ENCODE data around the gene DNAJC21. TPM values are rescaled to one million over a fixed set of nuclear protein-coding genes. Genes with fewer than 3 reads are reported as not detected.
A peak's percentile ranks its signal among the peaks of the same experiment; 100 is the strongest.

The DNAJC21 gene
- total and polyA plus RNA-seq, 2 experiments from 2014 or later = 35.7 to 37.4 TPM

GRCh38 chr5:34897646-34898045 is 31.7 kb upstream of the DNAJC21 start:
- H3K4me1 Mint-ChIP-seq = peaks cover 15% of the 10 kb centered on the region; the same call in 2 of the 3 replicates
- H3K36me3 ChIP-seq (ENCODE audit: insufficient read depth) = no peaks in the 10 kb centered on the region
- no peaks in the 10 kb centered on the region for H4K20me1 ChIP-seq (replicated peaks; ENCODE audit: insufficient read depth)
- H3K4me3 ChIP-seq = no peak overlapping the region
- H3K27me3 ChIP-seq (ENCODE audit: insufficient read depth) = no peaks in the 10 kb centered on the region
- no peak overlapping the region for H3K27ac Mint-ChIP-seq
- no peaks in the 10 kb centered on the region for H3K9me2 ChIP-seq (ENCODE audit: insufficient read depth)
- no peak for DNase-seq (ENCODE audit: low spot score)
- H3K4me2 ChIP-seq = no peak overlapping the region
- peaks cover 18% of the 10 kb centered on the region; the same call in 1 of the 2 replicates for H3K4me1 ChIP-seq (ENCODE audit: insufficient read depth)
- H3K79me2 ChIP-seq (replicated peaks; ENCODE audit: insufficient read depth) = no peaks in the 10 kb centered on the region
- H3K27ac ChIP-seq (ENCODE audit: low read depth) = no peak overlapping the region
- H2AFZ ChIP-seq = no peak overlapping the region
- no peak overlapping the region for H3K4me3 Mint-ChIP-seq
- H3F3A ChIP-seq (replicated peaks; ENCODE audit: low read depth) = 0 out of 2 replicates have a peak, but pooled peaks cover 2% of the 10 kb centered on the region
- H3K36me3 Mint-ChIP-seq (ENCODE audit: low read depth) = peaks cover 5% of the 10 kb centered on the region; the same call in 1 of the 3 replicates
- H3K27me3 Mint-ChIP-seq (ENCODE audit: insufficient read depth, low read depth, poor library complexity) = peaks cover 3% of the 10 kb centered on the region
- TF ChIP-seq ETS1 (IDR thresholded peaks at IDR 0.05) (no peak), ZNF114 (CRISPR knock-in tag; IDR thresholded peaks at IDR 0.05) (no peak), NANOG (IDR thresholded peaks at IDR 0.05; ENCODE audit: borderline replicate concordance) (no peak)
- ATAC-seq = no peak
- no peaks in the 10 kb centered on the region for H3K9me3 Mint-ChIP-seq

DNA sequence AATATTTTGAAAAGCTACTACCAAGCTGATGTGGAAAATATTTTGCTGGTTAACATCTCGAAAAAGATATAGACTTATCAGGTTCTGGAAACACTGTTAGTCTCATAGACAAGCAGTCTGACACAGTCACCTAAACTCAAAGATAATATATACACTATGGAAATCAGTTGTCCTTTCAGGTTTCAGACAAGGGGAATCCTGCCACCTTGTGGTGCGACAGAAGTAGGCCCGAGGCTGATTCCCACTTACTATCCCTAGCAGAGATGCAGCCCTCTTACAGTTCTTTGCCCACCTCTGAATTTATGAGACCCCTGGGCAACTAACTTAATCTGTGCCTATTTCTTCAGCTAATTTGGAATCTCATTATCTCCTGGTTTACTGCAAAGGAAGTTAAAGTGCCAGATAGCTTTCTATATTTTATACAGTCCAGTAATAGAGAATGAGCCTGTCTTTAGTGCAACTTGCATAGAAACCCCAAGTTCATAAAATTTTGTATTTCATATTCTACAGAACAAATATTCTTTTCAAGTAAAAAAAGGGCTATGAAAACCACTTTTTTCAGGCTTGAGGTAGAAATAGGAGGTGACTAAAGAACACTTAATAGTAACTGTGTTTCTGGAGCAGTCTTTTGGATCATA is 31.0 kb upstream of the DNAJC21 start:
- no peak overlapping the region for H3K4me2 ChIP-seq
- no peaks in the 10 kb centered on the region for H3K9me2 ChIP-seq (ENCODE audit: insufficient read depth)
- H2AFZ ChIP-seq = no peak overlapping the region
- H3K36me3 ChIP-seq (ENCODE audit: insufficient read depth) = no peaks in the 10 kb centered on the region
- 0 out of 2 replicates have a peak, but pooled peaks cover 2% of the 10 kb centered on the region for H3F3A ChIP-seq (replicated peaks; ENCODE audit: low read depth)
- peaks cover 3% of the 10 kb centered on the region for H3K27me3 Mint-ChIP-seq (ENCODE audit: insufficient read depth, low read depth, poor library complexity)
- no peak overlapping the region for H3K4me3 Mint-ChIP-seq
- H3K27ac Mint-ChIP-seq = peak overlapping the region; percentile 61
- H3K27ac ChIP-seq (ENCODE audit: low read depth) = peak overlapping the region; percentile 57; the same call in 1 of the 2 replicates
- DNase-seq (ENCODE audit: low spot score) (peak; percentile 84), ATAC-seq (peak; percentile 93)
- no peaks in the 10 kb centered on the region for H3K79me2 ChIP-seq (replicated peaks; ENCODE audit: insufficient read depth)
- TF ChIP-seq CTCF (conservative IDR thresholded peaks at IDR 0.05; ENCODE audit: low read depth in 2 of 2) (peak; percentile 93 to 95), EZH2phosphoT487 (IDR thresholded peaks at IDR 0.05; ENCODE audit: unreplicated experiment) (no peak)
- no peaks in the 10 kb centered on the region for H3K27me3 ChIP-seq (ENCODE audit: insufficient read depth)
- H3K4me1 Mint-ChIP-seq = peaks cover 14% of the 10 kb centered on the region; the same call in 2 of the 3 replicates
- H3K36me3 Mint-ChIP-seq (ENCODE audit: low read depth) = peaks cover 8% of the 10 kb centered on the region
- peaks cover 18% of the 10 kb centered on the region; the same call in 1 of the 2 replicates for H3K4me1 ChIP-seq (ENCODE audit: insufficient read depth)
- no peaks in the 10 kb centered on the region for H3K9me3 Mint-ChIP-seq
- H3K4me3 ChIP-seq = no peak overlapping the region
- no peaks in the 10 kb centered on the region for H4K20me1 ChIP-seq (replicated peaks; ENCODE audit: insufficient read depth)

DNA sequence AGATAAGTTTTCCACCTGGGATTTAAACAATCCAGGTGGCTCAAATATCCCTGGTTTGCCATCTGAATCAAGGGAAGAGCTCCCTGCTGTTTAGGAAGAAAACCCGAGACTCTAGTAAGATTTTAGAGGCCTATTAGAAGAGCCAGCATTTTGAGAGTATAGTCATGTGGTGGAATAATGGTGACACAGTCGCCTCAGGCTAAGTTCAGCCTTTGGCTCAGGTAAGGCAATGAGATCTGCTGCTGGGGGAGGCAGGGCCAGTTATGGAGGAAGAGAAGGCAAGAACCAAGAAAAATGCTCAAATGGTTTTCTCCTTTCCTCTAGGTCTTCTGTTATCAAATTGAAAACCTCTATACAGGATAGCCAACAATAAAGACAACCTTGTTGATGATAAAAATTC is 30.3 kb upstream of the DNAJC21 start:
- Histone ChIP-seq H3K4me2 (no peak overlapping the region), H3K79me2 (replicated peaks; ENCODE audit: insufficient read depth) (no peaks in the 10 kb centered on the region), H3K9me2 (ENCODE audit: insufficient read depth) (no peaks in the 10 kb centered on the region), H3K36me3 (ENCODE audit: insufficient read depth) (no peaks in the 10 kb centered on the region), H2AFZ (no peak overlapping the region), H3K27ac (ENCODE audit: low read depth) (peak overlapping the region; percentile 57; the same call in 1 of the 2 replicates), H3K27me3 (ENCODE audit: insufficient read depth) (no peaks in the 10 kb centered on the region), H3K4me3 (no peak overlapping the region), H4K20me1 (replicated peaks; ENCODE audit: insufficient read depth) (no peaks in the 10 kb centered on the region), H3F3A (replicated peaks; ENCODE audit: low read depth) (0 out of 2 replicates have a peak, but pooled peaks cover 2% of the 10 kb centered on the region), H3K4me1 (ENCODE audit: insufficient read depth) (peaks cover 13% of the 10 kb centered on the region; the same call in 1 of the 2 replicates)
- ATAC-seq (no peak), DNase-seq (ENCODE audit: low spot score) (no peak)
- peak overlapping the region; percentile 61 for H3K27ac Mint-ChIP-seq
- no peak overlapping the region for H3K4me3 Mint-ChIP-seq
- H3K9me3 Mint-ChIP-seq = no peaks in the 10 kb centered on the region
- peaks cover 14% of the 10 kb centered on the region; the same call in 2 of the 3 replicates for H3K4me1 Mint-ChIP-seq
- H3K27me3 Mint-ChIP-seq (ENCODE audit: insufficient read depth, low read depth, poor library complexity) = peaks cover 3% of the 10 kb centered on the region
- peaks cover 11% of the 10 kb centered on the region for H3K36me3 Mint-ChIP-seq (ENCODE audit: low read depth)
- TF ChIP-seq STAT1 (IDR thresholded peaks at IDR 0.05; ENCODE audit: unreplicated experiment) (no peak), EZH2phosphoT487 (IDR thresholded peaks at IDR 0.05; ENCODE audit: unreplicated experiment) (no peak), ZNF331 (CRISPR knock-in tag; IDR thresholded peaks at IDR 0.05; ENCODE audit: low read depth) (no peak), CTCF (conservative IDR thresholded peaks at IDR 0.05; ENCODE audit: low read depth in 2 of 2) (no peak), ZNF114 (CRISPR knock-in tag; IDR thresholded peaks at IDR 0.05) (no peak), EZH2 (IDR thresholded peaks at IDR 0.05; ENCODE audit: low read depth, unreplicated experiment) (no peak)

All from GM23338 (cell line).